Choroid plexus epithelial cell (primary cell): ENCODE results near the gene MAMDC2.
A peak's percentile ranks its signal among the peaks of the same experiment; 100 is the strongest.

ENCODE experiments used
- DNase-seq: peaks from one replicate; pipeline ENCODE4 v3.0.0-alpha.2; 2010; ENCODE audit warnings: low read depth
- H3K4me3 ChIP-seq: 2 replicates; pipeline ENCODE4 v1.5.1; 2011; ENCODE audit warnings: low read depth, mild to moderate bottlenecking, control low read depth, low read length, moderate library complexity
- CTCF ChIP-seq: conservative IDR thresholded peaks from 2 replicates; pipeline ENCODE4 v1.5.1; 2011; ENCODE audit warnings: low read depth, mild to moderate bottlenecking, control low read depth, inconsistent platforms, low read length, moderate library complexity

MAMDC2 gene

GRCh38 chr9:70015099-70015498 lies 28.5 kb upstream of the MAMDC2 start:
- TF ChIP-seq CTCF = no peak
- no peak overlapping the region for H3K4me3 ChIP-seq
- DNase-seq = no peak

GRCh38 chr9:70020217-70020616 lies 23.4 kb upstream of the MAMDC2 start:
- no peak overlapping the region for H3K4me3 ChIP-seq
- no peak for TF ChIP-seq CTCF
- DNase-seq = no peak

- no peak overlapping the region for H3K4me3 ChIP-seq
- peak; percentile 79 for DNase-seq
- no peak for TF ChIP-seq CTCF
Observed at GRCh38 chr9:70020991-70021571, 22.6 kb upstream of the MAMDC2 start.

- no peak for TF ChIP-seq CTCF
- no peak for DNase-seq
- H3K4me3 ChIP-seq = no peak overlapping the region
Observed at GRCh38 chr9:70028287-70028686, 15.4 kb upstream of the MAMDC2 start.

DNA sequence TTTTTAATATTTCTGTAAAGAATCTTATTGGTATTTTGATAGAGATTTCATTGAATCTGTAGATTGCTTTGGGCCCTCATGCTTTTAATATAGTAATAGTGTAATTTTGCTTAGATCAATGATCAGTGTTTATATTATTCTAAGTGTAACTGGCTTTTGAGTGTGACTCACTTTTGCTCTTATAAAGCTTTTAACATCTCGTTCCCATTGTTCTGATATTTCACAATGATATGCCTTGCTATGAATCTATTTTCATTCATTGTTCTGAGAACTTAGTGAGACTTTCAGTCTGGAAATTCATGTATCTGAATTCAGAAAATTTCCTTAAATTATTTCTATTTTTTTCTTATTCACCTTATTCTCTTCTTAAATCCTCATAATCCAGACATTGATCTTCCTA lies 13.5 kb upstream of the MAMDC2 start:
- no peak for TF ChIP-seq CTCF
- no peak for DNase-seq
- H3K4me3 ChIP-seq = no peak overlapping the region

- no peak overlapping the region for H3K4me3 ChIP-seq
- no peak for TF ChIP-seq CTCF
- peak; percentile 79 for DNase-seq
Observed at GRCh38 chr9:70031141-70031545, 12.5 kb upstream of the MAMDC2 start.

- DNase-seq = no peak
- TF ChIP-seq CTCF = no peak
Observed at GRCh38 chr9:70034271-70034711, 9.4 kb upstream of the MAMDC2 start.

More at GRCh38 chr9:70034271-70034711, 9.4 kb upstream of the MAMDC2 start:
- no peak overlapping the region for H3K4me3 ChIP-seq
